Hepatocyte (in vitro differentiated cells): ENCODE results near the gene SETD9. TPM values are rescaled to one million over a fixed set of nuclear protein-coding genes. Genes with fewer than 3 reads are reported as not detected.
A peak's percentile ranks its signal among the peaks of the same experiment; 100 is the strongest.

ENCODE experiments used
- DNase-seq: peaks from one replicate; pipeline ENCODE4 v3.0.0-alpha.2; 2016; ENCODE audit warnings: low spot score
- H2AFZ ChIP-seq: fragments of 200-600 bp; sonication (generic); 2 replicates; pipeline ENCODE4 v1.6.0; 2016; ENCODE audit warnings: antibody characterized with exemption, mild to moderate bottlenecking
- H3K27ac ChIP-seq: fragments of 200-600 bp; sonication (generic); 2 replicates; pipeline ENCODE4 v1.5.1; 2016; ENCODE audit warnings: mild to moderate bottlenecking
- H3K27me3 ChIP-seq: fragments of 200-600 bp; sonication (generic); 2 replicates; pipeline ENCODE4 v1.6.1; 2016
- H3K36me3 ChIP-seq: fragments of 200-600 bp; sonication (generic); replicated peaks from 2 replicates; pipeline ENCODE4 v1.5.1; 2016; ENCODE audit warnings: low read depth; ENCODE audit not compliant: insufficient read depth
- H3K4me1 ChIP-seq: fragments of 200-600 bp; sonication (generic); 2 replicates; pipeline ENCODE4 v1.5.1; 2016; ENCODE audit warnings: mild to moderate bottlenecking, moderate library complexity; ENCODE audit not compliant: insufficient read depth
- H3K4me2 ChIP-seq: fragments of 200-600 bp; sonication (generic); 2 replicates; pipeline ENCODE4 v1.6.0; 2016
- H3K4me3 ChIP-seq: fragments of 200-600 bp; sonication (generic); 2 replicates; pipeline ENCODE4 v1.5.1; 2016; ENCODE audit warnings: mild to moderate bottlenecking
- H3K79me2 ChIP-seq: fragments of 200-600 bp; sonication (generic); 2 replicates; pipeline ENCODE4 v1.6.0; 2017; ENCODE audit warnings: mild to moderate bottlenecking
- H3K9me2 ChIP-seq: fragments of 200-600 bp; sonication (generic); replicated peaks from 2 replicates; pipeline ENCODE4 v1.6.0; 2017; ENCODE audit warnings: mild to moderate bottlenecking; ENCODE audit not compliant: insufficient read depth
- H3K9me3 ChIP-seq: fragments of 200-600 bp; sonication (generic); 2 replicates; pipeline ENCODE4 v1.5.1; 2016; ENCODE audit warnings: low read depth, mild to moderate bottlenecking
- H4K20me1 ChIP-seq: fragments of 200-600 bp; sonication (generic); 2 replicates; pipeline ENCODE4 v1.6.0; 2016; ENCODE audit warnings: mild to moderate bottlenecking; ENCODE audit not compliant: insufficient read depth, poor library complexity, severe bottlenecking
- CTCF ChIP-seq: fragments of 200-600 bp; sonication (generic); IDR thresholded peaks from 2 replicates; pipeline ENCODE4 v1.5.1; 2016; ENCODE audit warnings: antibody characterized with exemption, mild to moderate bottlenecking; ENCODE audit not compliant: poor library complexity
- EZH2 ChIP-seq: fragments of 200-600 bp; sonication (generic); IDR thresholded peaks from 2 replicates; pipeline ENCODE4 v1.6.1; 2016; ENCODE audit warnings: antibody characterized with exemption, mild to moderate bottlenecking, borderline replicate concordance
- EZH2phosphoT487 ChIP-seq: fragments of 200-600 bp; sonication (generic); IDR thresholded peaks from one replicate; pipeline ENCODE4 v1.6.1; 2018; ENCODE audit warnings: antibody characterized with exemption, mild to moderate bottlenecking, low read depth, moderate library complexity; ENCODE audit not compliant: unreplicated experiment, severe bottlenecking
- WGBS: methylation state at CpG from one replicate; pipeline ENCODE4 v1.1.6; 2016; ENCODE audit warnings: low lambda C conversion rate; ENCODE audit errors: missing lambda C conversion rate; 5-methylcytosine and 5-hydroxymethylcytosine counted together
- polyA plus RNA-seq: library from polyadenylated mRNA; unstranded; fragments of >200 nt; fragmentation: Nextera tagmentation; extraction: Ambion mirVana; gene quantifications from 2 replicates; pipeline ENCODE4 v1.2.1, GENCODE V29; 2016
- total RNA-seq: library from RNA; depleted of rRNA; stranded (reverse); fragments of >200 nt; gene quantifications from 2 replicates; pipeline ENCODE4 v1.2.3, GENCODE V29; 2014

Gene SETD9
- total and polyA plus RNA-seq, 2 experiments from 2014 or later, result 17.1 to 21.8 TPM

DNA sequence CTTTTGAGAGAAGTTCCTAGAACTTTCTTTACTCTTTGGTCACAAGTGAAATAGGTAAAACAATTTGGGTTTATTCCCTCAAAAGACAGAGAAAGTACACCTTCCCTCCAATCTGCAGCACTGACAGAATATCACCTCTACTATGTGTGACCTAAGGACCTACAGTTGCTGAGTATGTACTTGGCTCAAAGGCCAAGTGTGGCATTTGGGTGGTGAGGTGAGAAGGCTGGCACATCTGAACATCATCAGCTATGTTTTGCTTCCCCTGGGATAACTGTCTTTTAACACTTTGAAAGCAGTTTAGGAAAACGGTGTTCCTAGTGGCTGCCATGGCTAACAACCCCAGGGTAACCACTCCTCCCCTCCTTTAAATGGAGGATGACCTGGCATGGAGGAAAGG lies 24.9 kb downstream of the SETD9 start:
- H3K36me3 ChIP-seq, result no peaks in the 10 kb centered on the region
- H3K27me3 ChIP-seq, result no peaks in the 10 kb centered on the region
- H3K27ac ChIP-seq, result no peak overlapping the region
- no peak overlapping the region for H2AFZ ChIP-seq
- H3K79me2 ChIP-seq, result peaks cover 6% of the 10 kb centered on the region
- H3K4me3 ChIP-seq, result no peak overlapping the region
- TF ChIP-seq CTCF (no peak), EZH2phosphoT487 (no peak), EZH2 (no peak)
- no peaks in the 10 kb centered on the region for H3K9me2 ChIP-seq
- no peak for DNase-seq
- H3K4me2 ChIP-seq, result no peak overlapping the region
- peaks cover 2% of the 10 kb centered on the region for H4K20me1 ChIP-seq
- no peaks in the 10 kb centered on the region for H3K9me3 ChIP-seq
- H3K4me1 ChIP-seq, result no peaks in the 10 kb centered on the region
- 91% methylated on average over 1 of the region's 1 CpG for WGBS

DNA sequence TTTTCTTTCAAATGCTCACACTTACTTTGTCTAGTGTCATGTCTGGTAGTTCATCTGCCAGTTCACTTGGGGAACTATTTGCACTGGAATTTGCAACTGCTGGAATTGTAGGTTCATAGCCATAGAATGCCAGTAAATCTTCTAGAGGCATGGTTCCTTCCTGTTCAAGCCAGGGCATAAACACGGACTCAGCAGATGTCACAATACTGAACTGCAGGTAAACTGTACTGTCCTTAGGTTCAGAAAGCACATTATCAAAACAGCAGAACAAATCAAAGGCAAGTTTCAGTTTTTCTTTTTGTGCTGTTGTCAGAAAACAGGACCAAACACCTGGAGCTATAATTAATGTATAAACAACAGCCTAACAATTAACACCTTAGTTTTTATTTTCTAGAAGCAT lies 29.5 kb downstream of the SETD9 start:
- Histone ChIP-seq H3K27me3 (no peaks in the 10 kb centered on the region), H3K4me1 (no peaks in the 10 kb centered on the region), H3K79me2 (peaks cover 15% of the 10 kb centered on the region), H3K9me2 (no peaks in the 10 kb centered on the region), H4K20me1 (peaks cover 4% of the 10 kb centered on the region), H2AFZ (no peak overlapping the region), H3K4me3 (no peak overlapping the region), H3K4me2 (no peak overlapping the region), H3K36me3 (no peaks in the 10 kb centered on the region), H3K27ac (no peak overlapping the region), H3K9me3 (no peaks in the 10 kb centered on the region)
- DNase-seq, result no peak
- TF ChIP-seq EZH2 (no peak), EZH2phosphoT487 (no peak), CTCF (no peak)
- 76% methylated on average over 1 of the region's 1 CpG for WGBS

GRCh38 chr5:56941981-56942380 lies 32.6 kb downstream of the SETD9 start:
- Histone ChIP-seq H3K79me2 (peaks cover 33% of the 10 kb centered on the region), H3K27ac (no peak overlapping the region), H3K4me2 (no peak overlapping the region), H3K36me3 (no peaks in the 10 kb centered on the region), H2AFZ (no peak overlapping the region), H3K4me3 (no peak overlapping the region), H3K9me3 (no peaks in the 10 kb centered on the region), H3K4me1 (no peaks in the 10 kb centered on the region), H3K9me2 (no peaks in the 10 kb centered on the region), H3K27me3 (no peaks in the 10 kb centered on the region), H4K20me1 (peaks cover 10% of the 10 kb centered on the region)
- 50% methylated on average over 1 of the region's 1 CpG for WGBS
- TF ChIP-seq EZH2, result no peak
- TF ChIP-seq EZH2phosphoT487, result no peak
- no peak for TF ChIP-seq CTCF
- no peak for DNase-seq

GRCh38 chr5:56947052-56947451 lies 37.7 kb downstream of the SETD9 start:
- H3K9me2 ChIP-seq, result no peaks in the 10 kb centered on the region
- H3K27me3 ChIP-seq, result no peaks in the 10 kb centered on the region
- peak overlapping the region; percentile 9 for H3K4me2 ChIP-seq
- H4K20me1 ChIP-seq, result peaks cover 39% of the 10 kb centered on the region
- H2AFZ ChIP-seq, result no peak overlapping the region
- no peaks in the 10 kb centered on the region for H3K36me3 ChIP-seq
- no peak overlapping the region for H3K4me3 ChIP-seq
- DNase-seq, result no peak
- H3K79me2 ChIP-seq, result peaks cover 60% of the 10 kb centered on the region
- no peaks in the 10 kb centered on the region for H3K9me3 ChIP-seq
- no peak for TF ChIP-seq EZH2
- TF ChIP-seq EZH2phosphoT487, result no peak
- no peak for TF ChIP-seq CTCF
- H3K27ac ChIP-seq, result no peak overlapping the region
- H3K4me1 ChIP-seq, result peaks cover 10% of the 10 kb centered on the region
